ENCODE data around the gene NCKAP5. TPM values are rescaled to one million over a fixed set of nuclear protein-coding genes. Genes with fewer than 3 reads are reported as not detected.

Gene NCKAP5
- total RNA-seq, 2 donors from 2014 or later = 2.0 to 7.1 TPM

DNA sequence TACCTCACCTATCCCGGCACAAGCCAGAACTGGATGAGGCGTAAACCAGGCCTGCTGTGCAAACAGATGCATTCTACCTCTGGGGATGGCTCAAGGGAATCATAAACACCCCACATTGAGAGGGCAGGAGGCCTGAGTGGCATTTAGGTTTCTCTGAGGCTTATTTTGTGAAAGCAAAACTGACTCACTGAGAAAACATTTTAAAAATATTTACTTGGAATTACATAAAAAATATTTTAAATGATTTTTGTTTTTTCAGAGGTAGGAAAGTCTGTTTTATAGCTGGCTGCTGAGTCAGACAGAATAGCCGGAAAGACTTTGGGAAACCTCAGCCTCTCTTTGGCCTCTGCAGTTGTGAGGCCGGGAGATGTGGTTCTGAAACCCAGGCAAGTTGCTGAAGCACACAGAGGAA lies 244.1 kb downstream of the NCKAP5 start:
- TF ChIP-seq POLR2A (IDR thresholded peaks at IDR 0.05) = no peak
- Histone ChIP-seq H3K9me3 (no peaks in the 10 kb centered on the region), H3K36me3 (no peaks in the 10 kb centered on the region), H3K27ac (no peak overlapping the region), H3K4me3 (no peak overlapping the region), H3K4me1 (replicated peaks) (no peaks in the 10 kb centered on the region), H3K27me3 (replicated peaks; ENCODE audit: insufficient read depth) (no peaks in the 10 kb centered on the region)
- WGBS = 76% methylated on average over 4 of the region's 4 CpGs
- intact Hi-C loops (cut with DNase I) = no loop called here
- DNase-seq (ENCODE audit: low spot score) = no peak

DNA sequence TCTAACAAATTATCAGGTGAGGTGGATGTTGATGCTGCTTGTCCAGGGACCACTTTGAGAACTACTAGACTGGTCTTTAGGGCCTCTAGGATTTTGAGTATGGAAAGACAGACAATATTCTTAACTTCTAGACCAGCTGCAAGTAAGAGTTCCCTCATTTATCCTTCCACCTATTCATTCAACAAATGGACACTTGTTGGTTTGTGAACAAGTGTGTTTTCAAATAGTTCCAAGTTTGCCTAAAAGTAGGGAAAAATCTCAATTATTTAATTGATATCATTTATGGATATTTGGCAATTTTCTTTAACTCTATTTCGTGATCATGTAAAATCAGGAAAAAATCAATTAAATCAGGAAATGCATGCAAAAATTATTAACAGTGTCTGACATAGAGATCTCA lies 245.4 kb downstream of the NCKAP5 start:
- intact Hi-C loops (cut with DNase I) = no loop called here
- Histone ChIP-seq H3K9me3 (no peaks in the 10 kb centered on the region), H3K4me1 (replicated peaks) (no peaks in the 10 kb centered on the region), H3K4me3 (no peak overlapping the region), H3K27ac (no peak overlapping the region), H3K36me3 (no peaks in the 10 kb centered on the region), H3K27me3 (replicated peaks; ENCODE audit: insufficient read depth) (no peaks in the 10 kb centered on the region)
- no peak for DNase-seq (ENCODE audit: low spot score)
- WGBS = 85% methylated on average over 1 of the region's 1 CpG
- TF ChIP-seq POLR2A (IDR thresholded peaks at IDR 0.05) (no peak), CTCF (IDR thresholded peaks at IDR 0.05) (no peak), POLR2AphosphoS5 (IDR thresholded peaks at IDR 0.05) (no peak)

DNA sequence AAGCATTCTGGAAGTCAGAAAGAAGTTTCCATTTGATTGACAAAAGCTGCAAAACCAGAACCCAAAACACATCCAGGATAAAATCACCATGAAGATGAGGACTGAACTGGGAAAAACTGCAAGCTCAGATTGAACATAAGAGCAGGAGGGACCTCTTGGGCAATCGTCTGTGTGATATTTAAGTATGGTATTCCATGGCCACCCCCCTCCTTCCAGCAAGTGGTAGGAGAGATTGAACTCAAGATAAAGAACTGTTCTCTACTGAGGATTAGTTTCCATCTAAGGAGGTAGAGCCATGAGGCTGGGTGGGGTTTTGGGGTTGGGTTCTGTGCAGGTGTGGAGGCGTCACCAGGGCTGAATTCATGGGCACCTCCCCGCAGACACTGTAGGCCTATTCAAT lies 251.1 kb downstream of the NCKAP5 start:
- no peak overlapping the region for H3K27ac ChIP-seq
- no peaks in the 10 kb centered on the region for H3K36me3 ChIP-seq
- intact Hi-C loops (cut with DNase I) = no loop called here
- TF ChIP-seq POLR2AphosphoS5 (IDR thresholded peaks at IDR 0.05) (no peak), POLR2A (IDR thresholded peaks at IDR 0.05) (no peak), CTCF (IDR thresholded peaks at IDR 0.05) (no peak)
- 68% methylated on average over 3 of the region's 3 CpGs for WGBS
- DNase-seq (ENCODE audit: low spot score) = no peak
- H3K4me3 ChIP-seq = no peak overlapping the region
- H3K9me3 ChIP-seq = no peaks in the 10 kb centered on the region
- H3K4me1 ChIP-seq (replicated peaks) = no peaks in the 10 kb centered on the region
- H3K27me3 ChIP-seq (replicated peaks; ENCODE audit: insufficient read depth) = no peaks in the 10 kb centered on the region

DNA sequence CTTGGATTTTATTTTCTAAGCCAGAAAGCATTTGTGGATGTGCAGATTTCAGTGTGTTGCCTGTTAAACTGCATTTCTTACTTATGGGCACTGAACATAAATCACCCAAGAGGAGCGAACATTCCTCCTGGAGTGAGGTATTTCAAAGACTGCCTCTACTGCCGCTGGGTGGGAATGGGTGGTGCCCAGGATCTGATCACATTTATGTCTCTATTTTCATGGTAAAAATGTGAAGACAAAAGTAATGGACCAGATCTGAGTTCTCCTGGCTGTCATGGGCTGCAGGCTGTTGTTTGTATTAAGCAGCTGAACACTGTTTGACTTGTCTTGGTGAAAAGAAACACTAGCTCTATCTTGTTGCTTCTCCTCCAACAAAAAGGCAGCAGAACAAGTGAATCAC lies 251.7 kb downstream of the NCKAP5 start:
- no peaks in the 10 kb centered on the region for H3K4me1 ChIP-seq (replicated peaks)
- no peak for TF ChIP-seq CTCF (IDR thresholded peaks at IDR 0.05)
- TF ChIP-seq POLR2AphosphoS5 (IDR thresholded peaks at IDR 0.05) = no peak
- TF ChIP-seq POLR2A (IDR thresholded peaks at IDR 0.05) = no peak
- H3K4me3 ChIP-seq = no peak overlapping the region
- intact Hi-C loops (cut with DNase I) = no loop called here
- H3K36me3 ChIP-seq = no peaks in the 10 kb centered on the region
- WGBS = 65% methylated on average over 2 of the region's 2 CpGs
- H3K27me3 ChIP-seq (replicated peaks; ENCODE audit: insufficient read depth) = no peaks in the 10 kb centered on the region
- no peak for DNase-seq (ENCODE audit: low spot score)
- no peaks in the 10 kb centered on the region for H3K9me3 ChIP-seq
- H3K27ac ChIP-seq = no peak overlapping the region

DNA sequence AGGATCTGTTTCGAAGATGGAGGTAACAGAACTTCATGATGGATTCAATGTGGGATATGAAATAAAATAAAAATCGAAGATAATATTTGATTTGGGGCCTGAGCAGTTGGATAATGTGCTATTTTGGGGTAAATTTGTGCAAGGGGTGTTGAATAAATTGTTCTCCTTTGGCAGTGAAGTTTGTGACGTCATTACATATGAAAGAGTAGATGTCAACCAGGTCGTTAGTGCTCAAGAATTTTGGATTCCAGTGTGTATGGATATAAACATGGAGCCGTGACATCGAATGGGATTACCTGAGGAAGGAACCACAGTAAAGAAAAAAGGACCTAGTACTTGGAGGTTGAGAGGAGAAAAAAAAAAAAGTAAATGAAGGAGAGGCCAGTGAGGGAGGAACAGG lies 253.0 kb downstream of the NCKAP5 start:
- WGBS = 90% methylated on average over 6 of the region's 6 CpGs
- no peak for TF ChIP-seq POLR2A (IDR thresholded peaks at IDR 0.05)
- TF ChIP-seq POLR2AphosphoS5 (IDR thresholded peaks at IDR 0.05) = no peak
- TF ChIP-seq CTCF (IDR thresholded peaks at IDR 0.05) = no peak
- Histone ChIP-seq H3K9me3 (no peaks in the 10 kb centered on the region), H3K27me3 (replicated peaks; ENCODE audit: insufficient read depth) (no peaks in the 10 kb centered on the region), H3K4me1 (replicated peaks) (no peaks in the 10 kb centered on the region), H3K27ac (no peak overlapping the region), H3K36me3 (no peaks in the 10 kb centered on the region), H3K4me3 (no peak overlapping the region)
- DNase-seq (ENCODE audit: low spot score) = no peak
- intact Hi-C loops (cut with DNase I) = no loop called here

All from prostate gland (tissue), 2 donors.